B cell (primary cell): ENCODE results near the gene FOLR1. TPM values are rescaled to one million over a fixed set of nuclear protein-coding genes. Genes with fewer than 3 reads are reported as not detected.

Experiments
- ATAC-seq: fragments of 200-7000 bp; cut with Tn5 transposase; one replicate; pipeline ENCODE4 v1.10.0; 2021; ENCODE audit warnings: low read depth, mild to moderate bottlenecking, moderate number of reproducible peaks, moderate library complexity
- CTCF ChIA-PET: fragments of 350-600 bp; sonication (Branson Sonifier 250); formaldehyde crosslinking; loops from one replicate; lab custom pipeline; 2021; ENCODE audit warnings: antibody characterized with exemption, inconsistent platforms; lab: Charles Lee
- POLR2A ChIA-PET: fragments of 350-600 bp; sonication (Branson Sonifier 250); formaldehyde crosslinking; loops from one replicate; lab custom pipeline; 2021; ENCODE audit warnings: antibody characterized with exemption; lab: Charles Lee
- DNase-seq: peaks from one replicate; pipeline ENCODE4 v3.0.0; 2013
- H2AFZ ChIP-seq: 2 replicates; pipeline ENCODE4 v1.6.1; 2012; ENCODE audit warnings: mild to moderate bottlenecking, low read depth, low read length; ENCODE audit not compliant: insufficient read depth, poor library complexity, severe bottlenecking
- H3K27ac ChIP-seq, 2 donors: 1 replicate in 1 of 2; 2 replicates in 1 of 2; pipeline ENCODE4 v1.5.1; 2012 to 2013; ENCODE audit warnings: low read length in 2 of 2, mild to moderate bottlenecking in 2 of 2, moderate library complexity in 1 of 2
- H3K27me3 ChIP-seq, 4 experiments: fragments of 200-600 bp in 1 of 4; sonication (generic) in 1 of 4; replicated peaks in 1 of 4; 1 replicate in 2 of 4; 2 replicates in 2 of 4; pipeline versions ENCODE4 v1.6.1 to v1.7.0; 2013 to 2016; ENCODE audit warnings: low read length in 3 of 4, mild to moderate bottlenecking in 2 of 4, mixed read lengths in 1 of 4, moderate library complexity in 1 of 4; ENCODE audit not compliant: insufficient read depth in 4 of 4, control insufficient read depth in 3 of 4; ENCODE audit errors: control extremely low read depth in 1 of 4
- H3K36me3 ChIP-seq, 2 experiments: replicated peaks in 1 of 2; 1 replicate in 1 of 2; 2 replicates in 1 of 2; pipeline versions ENCODE4 v1.6.1 to v1.7.1; 2013; ENCODE audit warnings: low read length in 1 of 2; ENCODE audit not compliant: insufficient read depth in 2 of 2, control insufficient read depth in 1 of 2; ENCODE audit errors: control extremely low read depth in 1 of 2, extremely low read depth in 1 of 2
- H3K4me1 ChIP-seq, 2 donors: fragments of 200-600 bp in 1 of 2; sonication (generic) in 1 of 2; 1 replicate in 1 of 2; 2 replicates in 1 of 2; pipeline versions ENCODE4 v1.5.1 to v1.6.1; 2013 to 2017; ENCODE audit warnings: low read length in 2 of 2; ENCODE audit not compliant: control insufficient read depth in 2 of 2, insufficient read depth in 2 of 2
- H3K4me2 ChIP-seq: replicated peaks from 2 replicates; pipeline ENCODE3; 2012; ENCODE audit warnings: mild to moderate bottlenecking, low read depth, low read length; ENCODE audit not compliant: poor library complexity, severe bottlenecking
- H3K4me3 ChIP-seq, 5 experiments: fragments of 200-600 bp in 1 of 5; sonication (generic) in 1 of 5; 1 replicate in 3 of 5; 2 replicates in 2 of 5; pipeline versions ENCODE4 v1.5.1 to v1.7.0; 2011 to 2016; ENCODE audit warnings: low read length in 4 of 5, mild to moderate bottlenecking in 4 of 5, low read depth in 2 of 5, control low read depth in 1 of 5, moderate library complexity in 1 of 5; ENCODE audit not compliant: insufficient read depth in 1 of 5; ENCODE audit errors: control extremely low read depth in 1 of 5, extremely low read depth in 1 of 5
- H3K79me2 ChIP-seq: fragments of 200-600 bp; sonication (generic); one replicate; pipeline ENCODE4 v1.6.0; 2016; ENCODE audit warnings: low read length; ENCODE audit not compliant: control insufficient read depth, insufficient read depth
- H3K9ac ChIP-seq: fragments of 200-600 bp; sonication (generic); 2 replicates; pipeline ENCODE4 v1.6.1; 2017; ENCODE audit warnings: mild to moderate bottlenecking, low read length, moderate library complexity
- H3K9me3 ChIP-seq, 3 donors: one replicate each; pipeline versions ENCODE4 v1.6.1 to v1.7.1; 2013; ENCODE audit warnings: low read length in 2 of 3; ENCODE audit not compliant: control insufficient read depth in 2 of 3, insufficient read depth in 1 of 3; ENCODE audit errors: control extremely low read depth in 1 of 3
- H4K20me1 ChIP-seq: 2 replicates; pipeline ENCODE4 v1.6.0; 2012; ENCODE audit warnings: mild to moderate bottlenecking, low read length; ENCODE audit not compliant: insufficient read depth, control insufficient read depth, poor library complexity, severe bottlenecking
- H3K27ac Mint-ChIP-seq: one replicate; pipeline ENCODE4 v1.8.0; 2021; ENCODE audit warnings: mixed read lengths
- H3K27me3 Mint-ChIP-seq: one replicate; pipeline ENCODE4 v1.8.0; 2021; ENCODE audit warnings: mixed read lengths
- H3K4me1 Mint-ChIP-seq: one replicate; pipeline ENCODE4 v1.8.0; 2021; ENCODE audit warnings: mixed read lengths
- H3K4me3 Mint-ChIP-seq: one replicate; pipeline ENCODE4 v1.8.0; 2021; ENCODE audit warnings: mixed read lengths
- H3K9me3 Mint-ChIP-seq: one replicate; pipeline ENCODE4 v1.8.0; 2022; ENCODE audit warnings: mixed read lengths; ENCODE audit not compliant: insufficient read depth
- CTCF ChIP-seq: fragments of 200-600 bp; IDR thresholded peaks from one replicate; pipeline ENCODE4 v1.8.0; 2022; ENCODE audit warnings: antibody characterized with exemption, mild to moderate bottlenecking
- EZH2 ChIP-seq: IDR thresholded peaks from 2 replicates; pipeline ENCODE4 v1.6.1; 2012; ENCODE audit warnings: borderline replicate concordance, low read depth, mild to moderate bottlenecking, moderate library complexity, low read length; ENCODE audit not compliant: insufficient read depth, poor library complexity, severe bottlenecking
- WGBS: methylation state at CpG from one replicate; pipeline ENCODE4 v1.1.5; 2013; ENCODE audit warnings: missing lambda C conversion rate; ENCODE audit not compliant: insufficient coverage; 5-methylcytosine and 5-hydroxymethylcytosine counted together
- intact Hi-C: fragments of 100-400 bp; cut with micrococcal nuclease; formaldehyde crosslinking; loops from one replicate; pipeline ENCODE4 v1.10.0; 2022
- polyA plus RNA-seq: library from polyadenylated mRNA; depleted of rRNA; stranded (reverse); fragments of >200 nt; gene quantifications from 2 replicates; pipeline ENCODE4 v1.2.3, GENCODE V29; 2012
- total RNA-seq, 2 donors: library from RNA; stranded (reverse); fragments of 120-200 nt in 1 of 2; gene quantifications; 1 replicate in 1 of 2; 2 replicates in 1 of 2; pipeline versions ENCODE4 v1.2.3 to v1.2.4, GENCODE V29; 2013 to 2022

FOLR1 gene
- total and polyA plus RNA-seq, 2 donors (not counting 1 experiment from before 2014, with no cell fraction given), result not detected

- CTCF ChIA-PET, result no interaction called here
- DNase-seq (no peak), ATAC-seq (no peak)
- Histone ChIP-seq H4K20me1 (no peaks in the 10 kb centered on the region), H3K27ac (no peak overlapping the region), H3K4me1 (no peaks in the 10 kb centered on the region), H3K36me3 (no peaks in the 10 kb centered on the region), H3K4me2 (no peak overlapping the region), H3K4me3 (no peak overlapping the region), H3K9me3 (no peaks in the 10 kb centered on the region), H3K9ac (no peak overlapping the region), H3K27me3 (peaks cover 0 to 12% (median 0%) of the 10 kb centered on the region in 4 experiments), H3K79me2 (no peaks in the 10 kb centered on the region), H2AFZ (no peak overlapping the region)
- Mint-ChIP-seq H3K9me3 (no peaks in the 10 kb centered on the region), H3K4me1 (no peaks in the 10 kb centered on the region), H3K4me3 (no peak overlapping the region), H3K27me3 (peaks cover 16% of the 10 kb centered on the region), H3K27ac (no peak overlapping the region)
- POLR2A ChIA-PET, result no interaction called here
- whole genome bisulfite sequencing, result 88% methylated on average over 1 of the region's 3 CpGs
- TF ChIP-seq EZH2, result no peak
- TF ChIP-seq CTCF, result no peak
- intact Hi-C loops, result no loop called here
Measured at GRCh38 chr11:72173291-72173690, 18.6 kb upstream of the FOLR1 start.

GRCh38 chr11:72174302-72175070 is 17.5 kb upstream of the FOLR1 start:
- Histone ChIP-seq H3K79me2 (no peaks in the 10 kb centered on the region), H3K4me3 (no peak overlapping the region), H3K36me3 (no peaks in the 10 kb centered on the region), H3K27me3 (peaks cover 0 to 16% (median 0%) of the 10 kb centered on the region in 4 experiments), H3K9ac (no peak overlapping the region), H3K4me1 (no peaks in the 10 kb centered on the region), H2AFZ (no peak overlapping the region), H3K4me2 (no peak overlapping the region), H3K27ac (no peak overlapping the region), H4K20me1 (no peaks in the 10 kb centered on the region), H3K9me3 (no peaks in the 10 kb centered on the region)
- Mint-ChIP-seq H3K4me3 (no peak overlapping the region), H3K27me3 (peaks cover 12% of the 10 kb centered on the region), H3K4me1 (no peaks in the 10 kb centered on the region), H3K27ac (no peak overlapping the region), H3K9me3 (no peaks in the 10 kb centered on the region)
- no peak for TF ChIP-seq EZH2
- TF ChIP-seq CTCF, result no peak
- ChIA-PET CTCF (interaction anchor here (1.7 kb wide), 1 partner anchor 9 kb away, joined by 7 read pairs; no protein-coding TSS in a partner anchor), POLR2A (no interaction called here)
- intact Hi-C loops, result no loop called here
- no peak for DNase-seq
- WGBS, result 91% methylated on average over 6 of the region's 8 CpGs
- ATAC-seq, result no peak
